Right lung (tissue), 5 donors: ENCODE measurements around the gene MAPKAP1. TPM values are rescaled to one million over a fixed set of nuclear protein-coding genes. Genes with fewer than 3 reads are reported as not detected.

ENCODE experiments used
- DNase-seq, 2 donors: peaks; one replicate each; pipeline ENCODE4 v3.0.0-alpha.2; 2013
- polyA plus RNA-seq, 5 donors: library from polyadenylated mRNA; unstranded; fragments of 120-200 nt; gene quantifications; one replicate each; pipeline versions ENCODE4 v1.2.1 to v1.2.3, GENCODE V29; 2013; ENCODE audit warnings: inconsistent platforms in 1 of 5, low replicate concordance in 1 of 5; ENCODE audit not compliant: insufficient read length in 5 of 5, insufficient read depth in 1 of 5

Gene MAPKAP1
- polyA plus RNA-seq, 5 donors, result 55.7 to 66.6 (median 60.1) TPM

GRCh38 chr9:125460883-125461635 is 245.9 kb downstream of the MAPKAP1 start:
- DNase-seq, result no peak

DNA sequence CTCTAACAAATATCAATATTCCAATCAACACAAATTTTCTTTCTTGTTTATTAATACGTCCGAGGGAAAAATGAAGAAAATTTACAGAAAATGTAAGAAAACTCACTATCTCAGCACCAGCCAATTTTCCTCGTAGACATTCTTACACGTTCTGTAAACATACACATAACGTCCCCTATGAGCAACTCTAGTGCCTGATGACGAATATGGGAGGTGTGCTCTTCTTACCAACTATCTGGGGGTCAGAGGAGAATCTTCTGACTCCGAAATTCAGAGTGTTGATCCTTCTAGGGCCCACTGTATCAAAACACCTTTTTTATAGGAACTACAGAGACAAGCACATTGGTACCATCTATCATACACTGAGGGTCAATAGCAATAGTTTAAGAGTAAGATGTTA is 246.7 kb downstream of the MAPKAP1 start:
- DNase-seq, result no peak

DNA sequence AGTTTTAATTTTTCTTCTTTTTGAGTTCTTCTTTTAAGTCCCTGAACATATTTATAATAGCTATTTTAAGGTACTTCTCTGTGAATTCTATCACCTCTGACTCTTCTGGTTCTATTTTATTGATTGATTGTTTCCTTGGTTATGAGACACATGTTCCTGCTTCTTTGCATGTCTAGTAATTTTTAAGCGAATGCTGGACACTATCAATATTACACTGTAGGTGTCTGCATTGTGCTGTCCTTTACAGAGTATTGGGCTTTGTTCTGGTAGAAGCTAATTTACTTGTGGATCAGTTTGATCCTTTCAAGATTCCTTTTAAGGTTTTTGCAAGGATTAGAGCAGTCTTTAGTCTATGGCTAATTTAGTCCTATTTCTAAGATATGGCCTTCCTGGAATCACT is 249.7 kb downstream of the MAPKAP1 start:
- DNase-seq, result no peak

DNA sequence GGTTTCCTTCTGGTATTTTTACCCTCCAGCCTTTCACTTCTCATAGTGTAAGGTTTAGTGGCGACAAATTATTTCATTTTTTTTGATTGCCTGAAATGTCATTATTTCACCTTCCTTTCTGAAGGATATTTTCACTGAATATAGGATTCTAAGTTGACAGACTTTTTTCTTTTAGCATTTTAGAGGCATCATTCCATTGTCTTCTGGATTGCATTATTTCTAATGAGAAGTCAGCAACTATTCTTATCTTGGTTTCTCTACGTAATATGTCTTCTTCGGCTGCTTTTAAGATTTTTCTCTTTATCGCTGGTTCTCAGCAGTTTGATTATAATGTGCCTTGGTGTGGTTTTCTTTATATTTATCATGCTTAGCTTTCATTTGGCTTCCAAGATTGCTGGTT is 251.1 kb downstream of the MAPKAP1 start:
- DNase-seq, result no peak

GRCh38 chr9:125455132-125455531 is 251.9 kb downstream of the MAPKAP1 start:
- no peak for DNase-seq

DNA sequence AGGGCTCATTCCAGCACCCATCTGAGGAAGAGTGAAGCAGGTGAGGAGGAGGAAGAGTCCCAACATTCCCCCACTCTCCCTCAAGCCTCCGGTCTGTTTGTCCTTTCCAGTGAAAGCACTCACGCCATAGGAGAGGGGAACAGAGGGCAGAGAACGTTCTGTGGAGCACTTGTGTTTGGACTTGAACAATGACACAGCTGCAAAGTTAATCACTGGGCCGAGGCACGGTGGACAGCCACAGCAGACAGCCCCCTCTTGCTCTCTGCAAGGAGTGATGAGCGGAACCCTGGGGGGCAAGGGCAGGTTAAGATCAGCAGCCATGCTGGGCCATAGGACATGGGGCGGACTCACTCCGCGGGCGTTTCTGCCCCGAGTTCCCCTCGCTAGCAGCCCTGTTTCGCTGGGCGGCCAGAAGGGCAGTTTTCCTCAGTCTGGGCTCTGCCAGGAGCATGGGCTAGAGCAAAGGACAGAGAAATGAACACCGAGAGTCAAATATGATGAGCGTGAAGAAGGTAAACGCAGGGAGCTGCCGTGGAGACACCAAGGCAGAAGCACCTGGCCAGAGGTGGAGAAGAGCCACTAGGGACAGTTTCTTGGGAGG is 259.7 kb downstream of the MAPKAP1 start:
- DNase-seq, result no peak

DNA sequence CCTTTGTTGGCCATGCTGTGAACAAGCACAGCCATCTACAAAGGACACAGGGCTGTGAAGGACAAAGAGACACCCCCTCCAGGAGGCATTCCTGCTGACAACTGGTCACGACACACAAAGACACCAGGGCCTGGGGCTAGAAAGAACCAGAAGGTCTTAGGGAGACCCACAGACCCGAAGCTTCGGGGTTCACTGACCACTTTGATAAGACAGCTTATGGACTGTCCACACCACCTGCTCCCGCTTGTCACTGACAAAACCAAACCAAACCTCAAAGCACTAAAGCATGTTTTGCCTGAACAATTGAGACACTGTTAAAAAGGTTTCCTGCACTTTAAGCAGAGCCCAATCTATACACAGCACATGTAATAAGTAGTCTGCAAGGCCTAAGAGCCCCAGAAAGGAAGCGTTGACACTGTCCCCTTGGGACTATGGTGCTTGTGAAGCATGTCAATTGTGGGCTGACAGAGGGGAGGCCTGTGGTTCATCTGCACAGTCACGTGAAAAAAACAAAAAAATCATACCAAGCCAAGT is 260.4 kb downstream of the MAPKAP1 start:
- no peak for DNase-seq

DNA sequence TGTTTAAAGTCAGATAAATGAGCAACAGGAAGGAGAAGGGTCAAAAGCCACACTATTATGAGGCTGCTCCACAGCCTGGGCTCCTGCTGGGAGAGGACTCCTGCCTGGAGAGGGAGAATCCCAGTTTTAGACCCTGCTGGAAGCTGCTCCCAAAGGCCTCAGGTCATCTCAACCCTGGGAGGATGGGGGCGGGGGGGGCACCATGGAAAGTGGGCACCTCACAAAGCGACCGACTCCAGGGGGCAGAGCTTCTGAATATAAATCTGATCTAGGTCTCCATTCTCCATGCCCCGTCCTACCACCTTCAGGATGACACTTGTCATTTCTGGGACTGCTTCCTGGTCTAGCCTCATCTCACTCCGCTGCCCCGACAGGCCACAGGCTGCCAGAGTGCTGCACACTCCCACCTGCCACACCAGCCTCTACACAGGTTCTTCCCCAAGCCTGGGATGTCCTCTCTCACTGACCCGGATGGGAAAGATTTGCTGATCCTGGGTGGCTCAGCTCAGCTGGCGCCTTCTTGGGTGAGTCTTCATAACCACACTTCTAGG is 262.0 kb downstream of the MAPKAP1 start:
- DNase-seq, result no peak

GRCh38 chr9:125444166-125444565 is 262.8 kb downstream of the MAPKAP1 start:
- no peak for DNase-seq

DNA sequence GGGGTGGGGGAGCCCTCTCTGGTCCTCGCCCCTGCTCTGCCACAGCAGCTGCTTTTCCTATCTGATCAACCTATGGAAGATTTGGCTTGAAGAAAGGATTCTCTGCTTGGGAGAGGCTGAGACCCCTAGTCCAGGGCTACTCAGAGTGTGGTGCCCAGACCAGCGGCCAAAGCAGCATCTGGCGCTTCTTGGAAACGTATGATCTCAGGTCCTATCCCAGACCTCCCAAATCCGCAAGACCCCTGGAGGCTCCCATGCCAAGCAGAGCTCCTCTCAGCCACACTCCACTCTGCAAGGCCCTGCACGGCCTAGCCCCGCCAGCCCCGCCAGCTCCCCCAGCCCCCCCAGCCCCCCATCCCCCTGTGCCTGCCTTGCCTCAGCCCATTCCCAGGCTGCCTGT is 263.6 kb downstream of the MAPKAP1 start:
- no peak for DNase-seq

DNA sequence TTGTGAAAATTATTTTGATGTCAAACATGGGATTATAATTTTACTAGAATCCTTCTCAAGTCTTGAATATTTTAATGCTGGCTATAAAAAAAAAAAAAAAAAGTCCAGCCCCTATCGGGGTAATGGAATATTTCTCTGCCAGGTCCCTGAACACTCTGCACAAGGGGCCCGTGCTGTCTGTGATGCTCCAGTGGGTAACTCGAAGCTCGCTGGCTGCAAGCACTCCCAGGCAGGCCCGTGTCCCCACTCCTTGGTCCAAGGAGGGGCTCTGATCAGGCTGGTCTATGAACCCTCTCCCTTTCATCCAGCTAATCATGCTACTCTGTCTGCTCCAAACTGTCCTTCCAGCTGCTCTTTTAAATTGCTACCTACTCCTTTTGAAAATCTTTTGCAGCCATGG is 264.6 kb downstream of the MAPKAP1 start:
- DNase-seq, result no peak

DNA sequence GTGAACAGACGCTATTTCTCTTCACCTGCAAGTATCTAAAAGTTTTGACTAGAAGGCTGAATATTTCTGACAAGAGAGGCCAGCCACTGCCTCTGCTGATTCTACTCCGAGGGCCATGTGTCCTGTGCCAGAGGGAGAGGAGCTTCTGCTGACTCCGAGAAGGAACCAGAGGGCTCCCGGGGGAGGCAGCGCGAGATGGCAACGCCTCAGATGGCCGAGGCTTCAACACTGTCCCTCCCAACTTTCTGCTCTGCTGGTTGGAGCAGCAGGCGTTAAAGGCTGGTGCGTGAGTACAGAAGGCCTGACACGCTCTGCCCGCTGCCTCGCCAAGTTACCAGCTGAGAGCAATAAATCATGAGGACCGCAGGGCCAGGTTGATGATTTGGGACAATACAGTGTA is 266.6 kb downstream of the MAPKAP1 start:
- DNase-seq, result no peak

DNA sequence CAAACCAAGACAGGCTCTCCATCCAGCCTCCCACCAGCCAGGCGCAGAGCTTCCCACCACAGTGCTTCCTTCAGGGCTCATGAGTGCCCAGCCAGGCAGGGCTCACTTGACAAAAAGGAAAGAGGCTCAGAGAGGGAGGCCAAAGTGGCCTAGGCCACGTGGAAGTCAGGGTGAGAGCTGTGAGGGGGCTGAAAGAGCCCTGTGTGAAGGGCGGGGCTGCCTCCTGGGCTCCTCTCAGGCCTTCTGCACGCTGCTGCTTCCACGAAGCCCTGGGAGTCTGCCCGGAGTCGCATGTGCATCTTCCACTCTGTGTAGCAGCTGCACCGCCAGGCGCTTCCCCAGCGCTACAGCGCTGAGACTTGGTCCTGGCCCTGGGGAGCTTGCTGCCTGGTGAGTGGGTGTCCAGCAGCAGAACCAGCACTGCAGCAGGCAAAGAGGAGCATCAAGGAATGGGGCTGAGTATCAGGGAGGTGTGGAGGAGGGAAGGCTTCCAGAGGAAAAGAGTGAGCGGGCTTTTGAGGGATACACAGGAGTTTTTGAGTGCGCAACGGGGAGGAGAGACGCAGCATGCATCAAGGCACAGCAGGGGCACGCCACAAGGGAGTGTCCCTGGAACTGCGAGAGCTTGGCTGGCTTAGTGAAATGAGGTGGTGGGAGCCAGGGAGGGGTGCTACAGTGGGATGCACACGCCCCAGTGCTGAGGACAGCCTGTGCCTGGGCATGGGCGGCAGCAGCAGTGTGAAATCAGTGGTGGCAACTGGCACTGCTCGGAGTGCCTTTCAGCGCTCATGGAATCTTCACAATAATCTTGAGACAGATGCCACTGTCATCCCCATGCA is 267.4 kb downstream of the MAPKAP1 start:
- DNase-seq, result no peak

- no peak for DNase-seq
Observed at GRCh38 chr9:125438506-125439433, 268.2 kb downstream of the MAPKAP1 start.

GRCh38 chr9:125437771-125438221 is 269.2 kb downstream of the MAPKAP1 start:
- DNase-seq, result no peak

DNA sequence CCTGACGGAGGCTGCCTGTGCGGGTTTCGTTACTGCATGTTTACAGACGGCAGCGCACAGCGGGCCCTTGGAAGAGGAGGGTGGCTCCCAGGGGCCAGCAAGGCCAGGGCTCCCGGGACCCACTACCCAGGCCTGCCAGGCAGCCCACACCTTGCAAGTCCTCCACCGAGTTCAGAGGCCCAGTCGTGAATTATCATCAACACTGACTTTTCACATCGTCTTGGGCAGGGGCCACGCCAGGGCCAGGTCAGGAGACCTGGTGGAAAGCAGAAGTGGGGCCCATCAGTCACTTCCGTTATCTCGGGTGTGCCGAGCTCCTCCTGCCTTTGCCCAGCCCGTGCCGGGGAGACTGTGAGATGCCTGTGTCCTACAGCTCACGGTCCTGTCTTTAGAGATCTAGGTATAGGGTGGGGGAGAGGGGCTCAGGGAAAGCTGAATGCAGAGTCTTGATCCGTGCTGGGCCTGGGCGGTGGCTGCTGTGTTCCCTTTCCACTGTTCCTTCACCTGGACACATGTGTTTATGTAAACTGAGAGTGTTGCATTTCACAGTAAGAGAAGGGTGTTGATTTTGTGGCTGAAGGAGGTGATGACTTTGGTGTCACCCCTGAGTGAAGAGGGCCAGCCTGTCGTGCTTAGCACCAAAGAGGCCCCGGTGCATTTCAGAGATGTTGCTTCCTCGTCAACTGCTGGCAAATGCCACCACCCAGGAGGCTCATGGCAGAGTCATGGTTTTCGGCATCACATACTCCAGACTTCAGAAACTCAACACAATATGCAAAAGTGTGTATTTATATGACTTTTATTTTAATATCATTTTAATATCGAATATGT is 270.2 kb downstream of the MAPKAP1 start:
- no peak for DNase-seq

GRCh38 chr9:125435776-125436612 is 271.0 kb downstream of the MAPKAP1 start:
- DNase-seq, result no peak

GRCh38 chr9:125434986-125435775 is 271.8 kb downstream of the MAPKAP1 start:
- no peak for DNase-seq
